Activated CD4-positive, alpha-beta T cell treated with anti-CD3 and anti-CD28 coated beads for 48 hours (primary cell): ENCODE data around the gene LGALS12.

Source experiments
- DNase-seq: peaks from one replicate; pipeline ENCODE4 v3.0.0-alpha.2; 2020

LGALS12 gene

GRCh38 chr11:63505857-63506528 lies at the start of gene LGALS12:
TSS of gene LGALS12 (plus strand) at chr11:63506084. CDS start at chr11:63506459, 375 bp downstream.
- DNase-seq, result no peak

DNA sequence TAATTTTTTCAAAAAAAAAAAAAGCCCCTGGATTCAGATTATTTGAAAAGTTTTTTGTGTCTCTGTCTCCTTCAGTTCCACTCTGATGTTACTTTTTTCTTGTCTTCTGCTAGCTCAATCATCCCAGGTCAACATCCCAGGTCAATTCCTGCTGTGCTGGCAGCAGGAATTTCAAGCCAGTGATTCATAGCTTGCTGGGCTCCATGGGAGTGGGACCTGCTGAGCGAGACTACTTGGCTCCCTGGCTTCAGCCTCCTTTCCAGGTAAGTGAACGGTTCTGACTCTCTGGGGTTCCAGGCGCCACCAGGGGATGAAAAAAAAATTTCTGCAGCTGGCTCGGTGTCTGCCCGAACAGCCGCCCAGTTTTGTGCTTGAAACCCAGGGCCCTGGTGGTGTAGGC lies 46.3 kb upstream of the LGALS12 start:
- no peak for DNase-seq

- no peak for DNase-seq
Observed at GRCh38 chr11:63462137-63462536, 43.7 kb upstream of the LGALS12 start.

- DNase-seq, result no peak
Observed at GRCh38 chr11:63470311-63470710, 35.6 kb upstream of the LGALS12 start.

DNA sequence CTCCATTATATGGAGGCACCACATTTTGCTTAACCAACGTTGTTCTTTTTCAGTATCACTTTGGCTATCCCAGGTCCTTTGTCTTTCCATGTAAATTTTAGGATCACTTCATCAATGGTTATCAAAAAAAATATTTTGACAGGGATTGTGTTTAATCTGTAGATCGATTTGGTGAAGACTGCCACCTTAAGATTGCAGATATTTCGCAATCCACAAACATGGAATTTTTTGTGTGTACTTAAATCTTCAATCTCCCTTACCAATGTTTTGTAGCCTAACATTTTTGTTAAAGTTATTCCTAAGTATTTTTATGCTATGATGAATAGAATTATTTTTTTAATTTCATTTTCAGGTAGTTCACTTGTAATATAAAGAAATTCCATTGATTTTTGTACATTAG lies 33.5 kb upstream of the LGALS12 start:
- DNase-seq, result no peak

GRCh38 chr11:63476618-63477017 lies 29.3 kb upstream of the LGALS12 start:
- no peak for DNase-seq

DNA sequence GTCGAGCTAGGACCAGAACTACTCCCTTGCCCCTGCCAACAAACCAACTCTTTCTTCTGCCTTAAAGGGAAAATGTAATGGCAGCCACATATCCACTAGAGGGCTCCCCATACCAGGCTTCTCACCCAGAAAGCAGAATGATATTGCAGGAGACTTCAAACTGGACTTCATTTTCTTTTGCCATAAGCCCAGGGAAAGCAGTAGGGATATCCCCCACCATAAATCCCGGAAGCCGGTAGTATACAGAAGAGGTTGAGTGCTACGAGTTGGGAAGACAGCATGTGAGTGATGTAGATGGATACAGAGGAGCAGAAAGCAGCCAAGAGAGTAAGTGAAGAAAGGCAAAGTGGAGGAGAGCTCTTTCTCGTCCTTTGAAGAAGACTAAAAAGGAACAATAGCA lies 27.0 kb upstream of the LGALS12 start:
- DNase-seq, result peak; percentile 57

- DNase-seq, result no peak
Observed at GRCh38 chr11:63480039-63480438, 25.8 kb upstream of the LGALS12 start.

GRCh38 chr11:63485777-63486176 lies 20.1 kb upstream of the LGALS12 start:
- no peak for DNase-seq

- DNase-seq, result no peak
Observed at GRCh38 chr11:63488789-63489188, 17.1 kb upstream of the LGALS12 start.

DNA sequence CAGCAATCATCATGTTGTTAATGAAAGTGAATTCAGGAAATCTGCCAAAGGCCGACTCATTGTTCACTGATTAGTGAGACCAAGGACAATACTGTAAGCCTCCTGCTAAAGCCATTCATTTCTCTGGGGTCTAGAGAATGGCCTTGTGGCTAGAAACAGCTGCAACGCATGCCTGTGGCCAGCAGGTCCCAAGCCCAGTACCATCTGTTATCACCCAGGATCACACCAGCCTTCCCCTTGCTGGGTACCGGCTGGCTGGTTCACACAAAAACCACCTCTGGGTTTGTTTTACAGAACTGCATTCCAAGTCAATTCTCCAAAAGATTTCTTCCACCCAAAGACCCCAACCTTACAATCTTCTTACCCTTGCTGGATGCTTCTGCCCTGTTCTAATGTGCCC lies 16.0 kb upstream of the LGALS12 start:
- DNase-seq, result no peak

- DNase-seq, result peak; percentile 26
Observed at GRCh38 chr11:63490551-63491239, 15.2 kb upstream of the LGALS12 start, which contains the start of gene PLAAT5. TSS of gene PLAAT5 (minus strand) at chr11:63491167. CDS start at chr11:63491034, 133 bp downstream.

- DNase-seq, result no peak
Observed at GRCh38 chr11:63491240-63491587, 14.7 kb upstream of the LGALS12 start.

GRCh38 chr11:63491636-63492372 lies 14.1 kb upstream of the LGALS12 start:
- no peak for DNase-seq

- no peak for DNase-seq
Observed at GRCh38 chr11:63492441-63492840, 13.4 kb upstream of the LGALS12 start.

- DNase-seq, result no peak
Observed at GRCh38 chr11:63493127-63493526, 12.8 kb upstream of the LGALS12 start.

GRCh38 chr11:63494975-63495374 lies 10.9 kb upstream of the LGALS12 start:
- no peak for DNase-seq

DNA sequence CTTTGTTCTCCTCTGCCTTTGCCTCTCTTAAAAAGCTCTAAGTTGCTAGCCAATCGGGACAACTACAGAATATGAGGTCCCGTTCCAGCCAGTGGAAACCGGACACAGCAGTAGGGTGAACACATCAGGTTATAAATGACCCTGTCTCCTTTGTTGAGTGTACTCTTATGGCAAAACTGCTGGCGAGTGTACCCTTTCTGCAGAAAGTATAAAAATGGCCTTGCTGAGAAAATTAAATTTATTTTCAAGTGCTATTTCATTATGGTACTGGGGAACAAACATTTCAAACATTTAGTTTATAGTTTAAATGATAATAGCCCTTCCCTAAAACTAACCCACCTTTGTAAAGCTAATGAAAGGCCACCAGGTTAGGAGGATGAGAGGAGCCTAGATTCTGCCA lies 6.0 kb upstream of the LGALS12 start:
- DNase-seq, result no peak

- DNase-seq, result no peak
Observed at GRCh38 chr11:63501236-63501635, 4.6 kb upstream of the LGALS12 start.

DNA sequence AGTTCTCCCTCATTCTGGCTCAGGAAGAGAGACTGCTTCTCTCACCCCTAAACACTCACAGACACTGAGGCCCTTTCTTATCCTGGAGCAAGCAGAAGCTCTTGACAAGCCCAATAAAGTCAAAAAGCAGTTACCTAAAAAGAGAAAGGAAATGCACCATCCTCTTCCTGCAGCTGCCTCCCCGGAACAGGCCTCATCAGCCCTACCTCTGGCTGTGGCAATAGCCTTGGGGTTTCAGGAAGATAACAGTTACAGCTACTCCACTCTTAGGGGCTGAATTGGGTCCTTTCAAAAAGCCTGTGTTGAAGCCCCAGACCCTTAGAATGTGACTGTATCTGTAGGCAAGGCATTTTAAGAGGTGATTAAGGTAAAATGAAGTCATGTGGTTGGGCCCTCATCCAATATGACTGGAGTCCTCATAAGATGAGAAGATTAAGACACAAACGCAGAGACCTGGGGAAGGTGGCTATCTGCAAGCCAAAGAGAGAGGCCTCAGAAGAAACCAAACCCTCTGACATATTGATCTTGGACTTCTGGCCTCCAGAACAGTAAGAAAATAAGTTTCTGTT lies 3.5 kb upstream of the LGALS12 start:
- no peak for DNase-seq

DNA sequence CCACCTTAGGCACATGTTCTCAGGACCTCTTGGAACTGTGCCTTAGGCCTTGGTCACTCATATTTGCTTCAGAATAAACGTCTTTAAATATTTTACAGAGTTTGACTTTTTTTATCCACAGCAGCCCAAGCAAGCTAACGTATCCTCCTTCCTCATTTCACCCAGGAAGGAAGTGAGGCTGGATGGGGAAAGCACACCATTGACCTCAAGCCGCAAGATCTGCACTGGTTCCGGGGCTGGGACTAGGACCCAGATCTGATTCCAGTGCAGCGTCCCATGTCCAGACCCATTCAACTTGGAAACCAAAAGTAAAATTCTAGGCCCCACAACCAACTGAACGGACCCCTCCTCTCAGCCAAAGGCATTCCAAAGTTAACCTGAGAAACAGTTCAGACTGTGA lies 2.4 kb upstream of the LGALS12 start:
- no peak for DNase-seq

DNA sequence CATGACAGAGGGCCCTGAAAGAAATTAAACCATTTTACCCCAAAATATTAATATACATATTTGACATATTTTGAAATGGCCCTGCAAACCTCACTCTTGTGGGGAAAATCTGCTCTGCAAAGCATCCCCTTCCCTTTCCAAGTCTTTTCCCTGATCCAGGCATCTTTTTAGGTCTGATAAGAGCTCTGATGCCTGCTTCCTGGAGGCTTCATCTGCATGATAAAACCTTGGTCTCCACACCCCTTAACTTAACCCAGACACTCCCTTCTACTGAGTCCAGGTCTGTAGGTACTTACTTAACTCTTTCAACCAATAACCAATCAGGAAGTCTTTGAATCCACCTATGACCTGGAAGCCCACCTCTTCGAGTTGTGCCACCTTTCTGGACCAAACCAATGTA lies 1.8 kb upstream of the LGALS12 start:
- no peak for DNase-seq

DNA sequence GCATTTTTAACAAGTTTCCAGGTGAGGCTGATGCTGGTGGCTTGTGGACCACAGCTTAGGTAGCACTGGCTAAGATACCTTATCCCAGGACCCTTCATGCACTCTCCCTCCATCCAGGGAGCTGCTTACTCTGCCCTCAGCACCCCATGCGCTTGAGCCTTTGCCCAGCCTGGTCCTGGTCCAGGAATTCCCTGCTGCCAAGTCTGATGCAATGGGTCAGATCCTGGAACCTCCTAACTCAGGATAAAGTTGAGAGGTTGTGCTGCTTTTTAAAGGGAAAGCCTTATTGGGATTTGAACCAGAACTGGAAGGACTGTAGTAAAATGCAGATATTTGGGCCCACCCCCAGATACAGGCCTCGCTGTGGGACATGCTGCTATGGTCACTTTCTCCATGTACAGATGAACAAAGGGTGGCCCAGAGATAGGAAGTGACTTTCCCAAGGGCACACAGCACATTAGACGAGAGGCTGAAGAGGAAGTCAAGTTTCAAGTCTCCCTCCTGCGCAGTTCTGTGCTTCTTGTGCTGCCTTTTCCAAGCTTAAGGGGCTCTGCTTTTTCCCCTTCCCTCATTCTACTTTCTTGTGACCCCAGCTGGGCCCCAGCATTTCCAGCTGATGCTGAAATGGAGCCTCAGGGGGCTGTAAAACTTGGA lies 824 bp upstream of the LGALS12 start:
- no peak for DNase-seq
